DND-41 (cell line): ENCODE data around the gene MEIS3.

Experiments used
- ATAC-seq: fragments of 200-7000 bp; cut with Tn5 transposase; 3 replicates; pipeline ENCODE4 v1.9.1; 2021; ENCODE audit warnings: low read depth; ENCODE audit not compliant: insufficient read depth
- DNase-seq: peaks from one replicate; pipeline ENCODE4 v3.0.0-alpha.2; 2020
- H2AFZ ChIP-seq: 2 replicates; pipeline ENCODE4 v1.6.0; 2012; ENCODE audit warnings: low read depth, low read length
- H3K27ac ChIP-seq: 2 replicates; pipeline ENCODE4 v1.5.1; 2012; ENCODE audit warnings: low read length, inconsistent platforms
- H3K27me3 ChIP-seq: fragments of 200-600 bp; sonication (generic); 2 replicates; pipeline ENCODE4 v1.6.0; 2012; ENCODE audit warnings: low read length, mild to moderate bottlenecking, inconsistent platforms; ENCODE audit not compliant: insufficient read depth, poor library complexity
- H3K36me3 ChIP-seq: 2 replicates; pipeline ENCODE4 v1.5.1; 2012; ENCODE audit warnings: low read length, inconsistent platforms; ENCODE audit not compliant: insufficient read depth
- H3K4me1 ChIP-seq: 2 replicates; pipeline ENCODE4 v1.5.1; 2012; ENCODE audit warnings: mild to moderate bottlenecking, low read length; ENCODE audit not compliant: insufficient read depth
- H3K4me2 ChIP-seq: 2 replicates; pipeline ENCODE4 v1.6.0; 2012; ENCODE audit warnings: mild to moderate bottlenecking, moderate library complexity, low read length, inconsistent platforms; ENCODE audit not compliant: insufficient read depth
- H3K4me3 ChIP-seq, 2 experiments: fragments of 200-600 bp in 1 of 2; shearing (Covaris generic) in 1 of 2; 2 replicates each; pipeline ENCODE4 v1.5.1; 2012 to 2016; ENCODE audit warnings: inconsistent platforms in 2 of 2, low read length in 2 of 2, mild to moderate bottlenecking in 2 of 2, low read depth in 1 of 2, moderate library complexity in 1 of 2
- H3K79me2 ChIP-seq: 2 replicates; pipeline ENCODE4 v1.6.0; 2012; ENCODE audit warnings: low read length, inconsistent platforms; ENCODE audit not compliant: insufficient read depth
- H3K9ac ChIP-seq: 2 replicates; pipeline ENCODE4 v1.6.0; 2012; ENCODE audit warnings: low read depth, mild to moderate bottlenecking, inconsistent platforms, low read length, moderate library complexity
- H3K9me3 ChIP-seq: 2 replicates; pipeline ENCODE4 v1.5.1; 2012; ENCODE audit warnings: low read length, moderate library complexity, mild to moderate bottlenecking, inconsistent platforms; ENCODE audit not compliant: insufficient read depth, severe bottlenecking
- H4K20me1 ChIP-seq: 2 replicates; pipeline ENCODE4 v1.6.0; 2012; ENCODE audit warnings: low read length; ENCODE audit not compliant: insufficient read depth
- CTCF ChIP-seq: IDR thresholded peaks from 2 replicates; pipeline ENCODE4 v1.5.1; 2012; ENCODE audit warnings: borderline replicate concordance, low read length, moderate library complexity, mild to moderate bottlenecking; ENCODE audit not compliant: poor library complexity, severe bottlenecking; ENCODE audit errors: extremely low read depth
- EZH2 ChIP-seq: IDR thresholded peaks from 3 replicates; pipeline ENCODE4 v1.6.1; 2012; ENCODE audit warnings: borderline replicate concordance, low read depth, mild to moderate bottlenecking, moderate library complexity, low read length, inconsistent platforms; ENCODE audit not compliant: severe bottlenecking

The MEIS3 gene

GRCh38 chr19:47417107-47417745 is 2.1 kb downstream of the MEIS3 start:
- no peak for ATAC-seq
- DNase-seq = no peak
- no peaks in the 10 kb centered on the region for H3K79me2 ChIP-seq
- no peak overlapping the region for H3K27ac ChIP-seq
- H3K36me3 ChIP-seq = no peaks in the 10 kb centered on the region
- peaks cover 5% of the 10 kb centered on the region; the same call in 1 of the 2 replicates for H4K20me1 ChIP-seq
- no peak overlapping the region for H3K4me3 ChIP-seq
- no peak for TF ChIP-seq EZH2
- TF ChIP-seq CTCF = no peak
- no peak overlapping the region for H2AFZ ChIP-seq
- peaks cover 20% of the 10 kb centered on the region for H3K27me3 ChIP-seq
- no peak overlapping the region for H3K4me2 ChIP-seq
- H3K9ac ChIP-seq = no peak overlapping the region
- H3K4me1 ChIP-seq = no peaks in the 10 kb centered on the region
- no peaks in the 10 kb centered on the region for H3K9me3 ChIP-seq

GRCh38 chr19:47416643-47416985 is 2.7 kb downstream of the MEIS3 start:
- H3K4me2 ChIP-seq = no peak overlapping the region
- H2AFZ ChIP-seq = no peak overlapping the region
- H3K4me3 ChIP-seq = no peak overlapping the region
- H3K9me3 ChIP-seq = no peaks in the 10 kb centered on the region
- H4K20me1 ChIP-seq = peaks cover 5% of the 10 kb centered on the region; the same call in 1 of the 2 replicates
- ATAC-seq (no peak), DNase-seq (no peak)
- H3K27me3 ChIP-seq = peaks cover 19% of the 10 kb centered on the region
- TF ChIP-seq CTCF (no peak), EZH2 (no peak)
- H3K4me1 ChIP-seq = no peaks in the 10 kb centered on the region
- H3K36me3 ChIP-seq = no peaks in the 10 kb centered on the region
- no peaks in the 10 kb centered on the region for H3K79me2 ChIP-seq
- H3K9ac ChIP-seq = no peak overlapping the region
- no peak overlapping the region for H3K27ac ChIP-seq

- Histone ChIP-seq H3K4me3 (no peak overlapping the region), H3K9ac (no peak overlapping the region), H2AFZ (no peak overlapping the region), H3K27ac (no peak overlapping the region), H3K27me3 (peaks cover 14% of the 10 kb centered on the region), H4K20me1 (peaks cover 3% of the 10 kb centered on the region; the same call in 1 of the 2 replicates), H3K4me1 (no peaks in the 10 kb centered on the region), H3K79me2 (no peaks in the 10 kb centered on the region), H3K4me2 (no peak overlapping the region), H3K9me3 (no peaks in the 10 kb centered on the region), H3K36me3 (no peaks in the 10 kb centered on the region)
- no peak for DNase-seq
- TF ChIP-seq EZH2 (no peak), CTCF (no peak)
- ATAC-seq = no peak
Observed at GRCh38 chr19:47415953-47416642, 3.2 kb downstream of the MEIS3 start.
